22Rv1 (cell line): ENCODE measurements around the gene SH3TC2.

Source experiments
- ZFX ChIP-seq: fragments of 450-650 bp; IDR thresholded peaks from 2 replicates; pipeline ENCODE4 v1.6.1; 2017; ENCODE audit warnings: antibody characterized with exemption, borderline replicate concordance
- TF ChIP-seq, protein P1 (sequence below): fragments of 450-650 bp; IDR thresholded peaks from 2 replicates; pipeline ENCODE4 v1.5.1; 2017; ENCODE audit warnings: mild to moderate bottlenecking

DNA sequence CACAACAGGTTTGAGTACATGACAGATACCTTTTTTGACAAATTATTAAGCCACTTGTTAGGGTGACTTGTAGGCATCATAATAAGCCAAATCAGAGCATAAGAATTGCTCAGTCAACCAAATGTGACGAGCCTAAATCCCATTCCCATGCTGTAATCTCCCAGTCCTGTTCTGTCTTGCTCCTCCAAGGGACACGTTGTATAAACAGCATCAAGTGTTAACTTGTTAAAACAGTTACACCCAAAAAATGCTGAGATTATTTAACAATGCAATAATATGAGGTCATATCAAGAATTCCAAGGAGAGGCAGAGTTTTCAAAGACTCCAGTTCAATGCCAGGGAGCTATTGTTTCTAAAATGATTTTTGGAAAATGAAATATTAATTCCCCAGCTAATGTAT, 76.2 kb downstream of the SH3TC2 start:
- TF ChIP-seq, protein P1, sequence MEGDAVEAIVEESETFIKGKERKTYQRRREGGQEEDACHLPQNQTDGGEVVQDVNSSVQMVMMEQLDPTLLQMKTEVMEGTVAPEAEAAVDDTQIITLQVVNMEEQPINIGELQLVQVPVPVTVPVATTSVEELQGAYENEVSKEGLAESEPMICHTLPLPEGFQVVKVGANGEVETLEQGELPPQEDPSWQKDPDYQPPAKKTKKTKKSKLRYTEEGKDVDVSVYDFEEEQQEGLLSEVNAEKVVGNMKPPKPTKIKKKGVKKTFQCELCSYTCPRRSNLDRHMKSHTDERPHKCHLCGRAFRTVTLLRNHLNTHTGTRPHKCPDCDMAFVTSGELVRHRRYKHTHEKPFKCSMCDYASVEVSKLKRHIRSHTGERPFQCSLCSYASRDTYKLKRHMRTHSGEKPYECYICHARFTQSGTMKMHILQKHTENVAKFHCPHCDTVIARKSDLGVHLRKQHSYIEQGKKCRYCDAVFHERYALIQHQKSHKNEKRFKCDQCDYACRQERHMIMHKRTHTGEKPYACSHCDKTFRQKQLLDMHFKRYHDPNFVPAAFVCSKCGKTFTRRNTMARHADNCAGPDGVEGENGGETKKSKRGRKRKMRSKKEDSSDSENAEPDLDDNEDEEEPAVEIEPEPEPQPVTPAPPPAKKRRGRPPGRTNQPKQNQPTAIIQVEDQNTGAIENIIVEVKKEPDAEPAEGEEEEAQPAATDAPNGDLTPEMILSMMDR = no peak
- no peak for TF ChIP-seq ZFX
